Esophagus muscularis mucosa (tissue), 4 donors: ENCODE measurements around the gene DCAF8.
A peak's percentile ranks its signal among the peaks of the same experiment; 100 is the strongest.

Experiments used
- EP300 ChIP-seq: sonication (generic); formaldehyde crosslinking; IDR thresholded peaks from one replicate; pipeline ENCODE4 v1.6.1; 2017; ENCODE audit warnings: antibody characterized with exemption
- POLR2A ChIP-seq: fragments of 450-650 bp; IDR thresholded peaks from one replicate; pipeline ENCODE4 v1.6.1; 2017; ENCODE audit warnings: antibody characterized with exemption, moderate library complexity, mild to moderate bottlenecking, low read depth
- POLR2AphosphoS5 ChIP-seq, 2 donors: sonication (generic); formaldehyde crosslinking; IDR thresholded peaks; one replicate each; pipeline ENCODE4 v1.6.1; 2017; ENCODE audit warnings: antibody characterized with exemption in 2 of 2
- TF ChIP-seq, protein P1 (sequence below), 3 experiments: fragments of 200-600 bp in 2 of 3; fragments of 450-650 bp in 1 of 3; sonication (generic) in 2 of 3; IDR thresholded peaks; one replicate each; pipeline ENCODE4 v1.5.1; 2017 to 2019; ENCODE audit warnings: antibody characterized with exemption in 3 of 3, mild to moderate bottlenecking in 2 of 3, moderate library complexity in 1 of 3

- peak; percentile 98 to 100 for TF ChIP-seq POLR2AphosphoS5 (IDR thresholded peaks at IDR 0.05)
- TF ChIP-seq, protein P1, sequence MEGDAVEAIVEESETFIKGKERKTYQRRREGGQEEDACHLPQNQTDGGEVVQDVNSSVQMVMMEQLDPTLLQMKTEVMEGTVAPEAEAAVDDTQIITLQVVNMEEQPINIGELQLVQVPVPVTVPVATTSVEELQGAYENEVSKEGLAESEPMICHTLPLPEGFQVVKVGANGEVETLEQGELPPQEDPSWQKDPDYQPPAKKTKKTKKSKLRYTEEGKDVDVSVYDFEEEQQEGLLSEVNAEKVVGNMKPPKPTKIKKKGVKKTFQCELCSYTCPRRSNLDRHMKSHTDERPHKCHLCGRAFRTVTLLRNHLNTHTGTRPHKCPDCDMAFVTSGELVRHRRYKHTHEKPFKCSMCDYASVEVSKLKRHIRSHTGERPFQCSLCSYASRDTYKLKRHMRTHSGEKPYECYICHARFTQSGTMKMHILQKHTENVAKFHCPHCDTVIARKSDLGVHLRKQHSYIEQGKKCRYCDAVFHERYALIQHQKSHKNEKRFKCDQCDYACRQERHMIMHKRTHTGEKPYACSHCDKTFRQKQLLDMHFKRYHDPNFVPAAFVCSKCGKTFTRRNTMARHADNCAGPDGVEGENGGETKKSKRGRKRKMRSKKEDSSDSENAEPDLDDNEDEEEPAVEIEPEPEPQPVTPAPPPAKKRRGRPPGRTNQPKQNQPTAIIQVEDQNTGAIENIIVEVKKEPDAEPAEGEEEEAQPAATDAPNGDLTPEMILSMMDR (IDR thresholded peaks at IDR 0.05) = peak in 1 of 3 experiments; percentile 33
- peak; percentile 94 for TF ChIP-seq POLR2A
- TF ChIP-seq EP300 = no peak
Measured at GRCh38 chr1:160261893-160262794, at the start of gene DCAF8.
